ENCODE data around the gene ERF. TPM values are rescaled to one million over a fixed set of nuclear protein-coding genes. Genes with fewer than 3 reads are reported as not detected.

Gene ERF
- total RNA-seq, 2 donors from 2014 or later, result 33.9 to 121 TPM

DNA sequence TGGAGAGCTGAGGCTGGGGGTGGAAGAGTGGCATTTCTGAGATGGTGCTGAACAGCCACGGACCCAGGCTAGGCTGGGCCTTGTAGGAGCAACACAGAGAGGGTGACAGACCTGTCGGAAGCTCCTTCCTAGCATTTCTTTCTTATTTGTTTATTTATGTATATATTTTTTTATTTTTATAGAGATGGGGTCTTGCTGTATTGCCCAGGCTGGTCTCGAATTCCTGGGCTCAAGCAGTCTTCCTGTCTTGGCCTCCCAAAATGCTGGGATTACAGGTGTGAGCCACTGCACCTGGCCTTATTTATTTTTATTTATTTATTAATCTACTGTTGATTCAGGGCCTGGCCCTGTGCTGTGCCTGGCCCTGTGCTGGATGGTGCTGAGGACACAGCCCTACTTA, 20.6 kb upstream of the ERF start:
- TF ChIP-seq, protein P1, sequence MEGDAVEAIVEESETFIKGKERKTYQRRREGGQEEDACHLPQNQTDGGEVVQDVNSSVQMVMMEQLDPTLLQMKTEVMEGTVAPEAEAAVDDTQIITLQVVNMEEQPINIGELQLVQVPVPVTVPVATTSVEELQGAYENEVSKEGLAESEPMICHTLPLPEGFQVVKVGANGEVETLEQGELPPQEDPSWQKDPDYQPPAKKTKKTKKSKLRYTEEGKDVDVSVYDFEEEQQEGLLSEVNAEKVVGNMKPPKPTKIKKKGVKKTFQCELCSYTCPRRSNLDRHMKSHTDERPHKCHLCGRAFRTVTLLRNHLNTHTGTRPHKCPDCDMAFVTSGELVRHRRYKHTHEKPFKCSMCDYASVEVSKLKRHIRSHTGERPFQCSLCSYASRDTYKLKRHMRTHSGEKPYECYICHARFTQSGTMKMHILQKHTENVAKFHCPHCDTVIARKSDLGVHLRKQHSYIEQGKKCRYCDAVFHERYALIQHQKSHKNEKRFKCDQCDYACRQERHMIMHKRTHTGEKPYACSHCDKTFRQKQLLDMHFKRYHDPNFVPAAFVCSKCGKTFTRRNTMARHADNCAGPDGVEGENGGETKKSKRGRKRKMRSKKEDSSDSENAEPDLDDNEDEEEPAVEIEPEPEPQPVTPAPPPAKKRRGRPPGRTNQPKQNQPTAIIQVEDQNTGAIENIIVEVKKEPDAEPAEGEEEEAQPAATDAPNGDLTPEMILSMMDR (IDR thresholded peaks at IDR 0.05), result no peak
- TF ChIP-seq POLR2AphosphoS5 (IDR thresholded peaks at IDR 0.05) (no peak), POLR2A (IDR thresholded peaks at IDR 0.05) (no peak)
- intact Hi-C loops (cut with DNase I), result no loop called here
- Histone ChIP-seq H3K27ac (no peak overlapping the region), H3K4me3 (no peak overlapping the region), H3K4me1 (replicated peaks) (peaks cover 22% of the 10 kb centered on the region), H3K9me3 (no peaks in the 10 kb centered on the region), H3K27me3 (replicated peaks; ENCODE audit: insufficient read depth) (no peaks in the 10 kb centered on the region), H3K36me3 (peaks cover 15 to 17% of the 10 kb centered on the region in 2 donors)
- 85% methylated on average over 3 of the region's 3 CpGs for WGBS
- no peak for DNase-seq (ENCODE audit: low spot score)

DNA sequence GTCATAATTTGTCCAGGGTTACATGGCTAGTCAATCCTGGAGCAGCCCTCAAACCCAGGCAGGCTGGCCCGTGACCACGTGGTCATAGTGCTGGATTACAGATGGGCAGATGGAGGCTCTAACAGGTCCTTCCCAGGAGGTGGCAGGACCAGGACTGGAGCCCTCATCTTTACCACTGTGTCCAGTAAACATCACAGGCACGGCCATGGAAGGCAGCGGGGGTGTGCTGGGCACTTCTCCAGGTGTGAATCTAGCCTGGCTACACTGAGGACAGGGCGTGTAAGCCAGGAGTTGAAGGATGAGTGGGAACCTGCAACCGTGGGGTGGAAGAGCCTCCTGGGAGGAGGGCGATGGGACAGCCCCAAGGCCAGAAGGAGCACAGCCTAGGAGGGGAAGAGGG, 20.2 kb upstream of the ERF start:
- peaks cover 22% of the 10 kb centered on the region for H3K4me1 ChIP-seq (replicated peaks)
- intact Hi-C loops (cut with DNase I), result no loop called here
- no peak overlapping the region for H3K27ac ChIP-seq

DNA sequence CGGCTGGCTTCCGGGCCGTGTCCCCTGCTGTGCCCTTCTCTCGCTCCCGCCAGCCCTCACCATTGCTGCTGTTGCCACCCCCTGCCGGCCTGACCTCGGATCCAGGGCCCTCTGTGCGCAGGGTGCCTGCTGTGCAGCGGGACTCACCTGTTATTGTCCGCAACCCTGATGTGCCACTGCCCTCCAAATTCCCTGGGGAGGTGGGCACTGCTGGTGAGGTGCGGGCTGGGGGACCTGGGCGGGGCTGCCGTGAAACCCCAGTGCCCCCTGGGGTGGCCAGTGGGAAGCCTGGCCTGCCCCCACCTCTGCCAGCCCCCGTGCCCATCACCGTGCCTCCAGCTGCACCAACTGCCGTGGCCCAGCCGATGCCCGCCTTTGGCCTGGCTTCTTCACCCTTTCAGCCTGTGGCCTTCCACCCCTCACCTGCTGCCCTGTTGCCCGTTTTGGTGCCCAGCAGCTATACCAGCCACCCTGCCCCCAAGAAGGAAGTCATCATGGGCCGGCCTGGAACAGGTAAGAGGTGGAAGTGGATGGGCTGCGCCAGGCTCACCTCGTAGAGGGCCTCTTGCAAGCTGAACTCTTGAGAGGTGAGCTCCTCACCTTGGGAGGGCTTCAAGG, 19.2 kb upstream of the ERF start:
- Histone ChIP-seq H3K36me3 (peaks cover 15 to 17% of the 10 kb centered on the region in 2 donors), H3K4me1 (replicated peaks) (peaks cover 18% of the 10 kb centered on the region), H3K27me3 (replicated peaks; ENCODE audit: insufficient read depth) (no peaks in the 10 kb centered on the region), H3K9me3 (no peaks in the 10 kb centered on the region), H3K27ac (no peak overlapping the region), H3K4me3 (no peak overlapping the region)
- DNase-seq (ENCODE audit: low spot score), result no peak
- no peak for TF ChIP-seq POLR2A (IDR thresholded peaks at IDR 0.05)
- TF ChIP-seq, protein P1 (IDR thresholded peaks at IDR 0.05), result no peak
- TF ChIP-seq POLR2AphosphoS5 (IDR thresholded peaks at IDR 0.05), result no peak
- intact Hi-C loops (cut with DNase I), result no loop called here
- WGBS, result 92% methylated on average over 22 of the region's 22 CpGs

More for the DNA sequence above, 20.2 kb upstream of the ERF start:
- Histone ChIP-seq H3K4me3 (no peak overlapping the region), H3K36me3 (peaks cover 15 to 17% of the 10 kb centered on the region in 2 donors), H3K27me3 (replicated peaks; ENCODE audit: insufficient read depth) (no peaks in the 10 kb centered on the region), H3K9me3 (no peaks in the 10 kb centered on the region)
- TF ChIP-seq, protein P1 (IDR thresholded peaks at IDR 0.05), result no peak
- TF ChIP-seq POLR2AphosphoS5 (IDR thresholded peaks at IDR 0.05) (no peak), POLR2A (IDR thresholded peaks at IDR 0.05) (no peak)
- DNase-seq (ENCODE audit: low spot score), result no peak
- WGBS, result 50% methylated on average over 7 of the region's 7 CpGs

DNA sequence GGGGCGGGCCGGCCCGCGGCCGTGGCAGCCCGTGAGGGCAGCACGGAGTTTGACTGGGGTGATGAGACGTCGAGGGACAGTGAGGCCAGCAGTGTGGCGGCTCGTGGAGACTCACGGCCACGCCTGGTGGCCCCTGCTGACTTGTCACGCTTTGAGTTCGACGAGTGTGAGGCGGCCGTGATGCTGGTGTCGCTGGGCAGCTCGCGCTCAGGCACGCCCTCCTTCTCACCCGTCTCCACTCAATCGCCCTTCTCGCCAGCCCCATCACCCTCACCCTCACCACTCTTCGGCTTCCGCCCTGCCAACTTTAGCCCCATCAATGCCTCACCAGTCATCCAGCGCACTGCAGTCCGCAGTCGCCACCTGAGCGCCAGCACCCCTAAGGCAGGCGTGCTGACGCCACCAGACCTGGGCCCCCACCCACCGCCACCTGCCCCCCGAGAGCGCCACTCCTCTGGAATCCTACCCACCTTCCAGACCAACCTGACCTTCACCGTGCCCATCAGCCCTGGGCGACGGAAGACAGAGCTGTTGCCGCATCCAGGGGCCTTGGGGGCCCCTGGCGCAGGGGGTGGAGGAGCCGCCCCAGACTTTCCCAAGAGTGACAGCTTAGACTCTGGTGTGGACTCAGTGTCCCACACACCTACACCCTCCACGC, 18.6 kb upstream of the ERF start:
- Histone ChIP-seq H3K4me1 (replicated peaks) (peaks cover 14% of the 10 kb centered on the region), H3K9me3 (no peaks in the 10 kb centered on the region), H3K4me3 (no peak overlapping the region), H3K27me3 (replicated peaks; ENCODE audit: insufficient read depth) (no peaks in the 10 kb centered on the region), H3K27ac (no peak overlapping the region), H3K36me3 (peaks cover 15 to 17% of the 10 kb centered on the region in 2 donors)
- TF ChIP-seq POLR2A (IDR thresholded peaks at IDR 0.05) (no peak), POLR2AphosphoS5 (IDR thresholded peaks at IDR 0.05) (no peak)
- TF ChIP-seq, protein P1 (IDR thresholded peaks at IDR 0.05), result no peak
- WGBS, result 89% methylated on average over 43 of the region's 43 CpGs
- DNase-seq (ENCODE audit: low spot score), result no peak
- intact Hi-C loops (cut with DNase I), result no loop called here

DNA sequence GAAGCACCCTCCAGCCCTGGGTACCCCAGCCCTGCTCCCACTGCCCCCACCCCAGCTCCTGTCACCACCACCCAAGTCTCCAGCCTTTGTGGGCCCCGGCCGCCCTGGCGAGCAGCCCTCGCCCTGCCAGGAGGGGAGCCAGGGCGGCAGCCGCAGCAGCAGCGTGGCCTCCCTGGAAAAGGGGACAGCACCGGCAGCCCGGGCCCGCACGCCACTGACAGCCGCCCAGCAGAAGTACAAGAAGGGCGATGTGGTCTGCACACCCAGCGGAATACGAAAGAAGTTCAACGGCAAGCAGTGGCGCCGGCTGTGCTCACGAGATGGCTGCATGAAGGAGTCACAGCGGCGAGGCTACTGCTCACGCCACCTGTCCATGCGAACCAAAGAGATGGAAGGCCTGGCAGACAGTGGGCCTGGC, 18.1 kb upstream of the ERF start:
- DNase-seq (ENCODE audit: low spot score), result no peak
- Histone ChIP-seq H3K4me1 (replicated peaks) (peaks cover 10% of the 10 kb centered on the region), H3K36me3 (peaks cover 15 to 17% of the 10 kb centered on the region in 2 donors)

More for the DNA sequence above, 18.1 kb upstream of the ERF start:
- Histone ChIP-seq H3K27me3 (replicated peaks; ENCODE audit: insufficient read depth) (no peaks in the 10 kb centered on the region), H3K27ac (no peak overlapping the region), H3K4me3 (no peak overlapping the region), H3K9me3 (no peaks in the 10 kb centered on the region)
- whole genome bisulfite sequencing, result 94% methylated on average over 22 of the region's 23 CpGs
- intact Hi-C loops (cut with DNase I), result no loop called here
- TF ChIP-seq POLR2AphosphoS5 (IDR thresholded peaks at IDR 0.05) (no peak), POLR2A (IDR thresholded peaks at IDR 0.05) (no peak)
- TF ChIP-seq, protein P1 (IDR thresholded peaks at IDR 0.05), result no peak
